ENCODE measurements around the gene IPCEF1.

GRCh38 chr6:154209555-154209954 lies 147.0 kb downstream of the IPCEF1 start:
- no peak for TF ChIP-seq PATZ1 (CRISPR knock-in tag; IDR thresholded peaks at IDR 0.05; ENCODE audit: borderline replicate concordance)
- no peak for TF ChIP-seq ARNTL (CRISPR knock-in tag; IDR thresholded peaks at IDR 0.05; ENCODE audit: borderline replicate concordance, low read depth)
- no peak for TF ChIP-seq TCF4 (CRISPR knock-in tag; IDR thresholded peaks at IDR 0.05; ENCODE audit: borderline replicate concordance)
- TF ChIP-seq ZFP30 (CRISPR knock-in tag; IDR thresholded peaks at IDR 0.05) = no peak
